Coronary artery (tissue), 2 donors: ENCODE data around the gene SLC2A4RG.
A peak's percentile ranks its signal among the peaks of the same experiment; 100 is the strongest.

Experiments used
- DNase-seq: peaks from one replicate; pipeline ENCODE4 v3.0.0-alpha.2; 2017; ENCODE audit warnings: low spot score
- H3K27ac ChIP-seq, 2 donors: fragments of 200-600 bp; sonication (generic); one replicate each; pipeline ENCODE4 v1.5.1; 2016 to 2019
- H3K4me3 ChIP-seq: fragments of 200-600 bp; sonication (generic); 2 replicates; pipeline ENCODE4 v1.5.1; 2016; ENCODE audit warnings: mild to moderate bottlenecking, moderate library complexity
- CTCF ChIP-seq: fragments of 200-600 bp; sonication (generic); IDR thresholded peaks from one replicate; pipeline ENCODE4 v1.5.1; 2019; ENCODE audit warnings: antibody characterized with exemption

The SLC2A4RG gene

DNA sequence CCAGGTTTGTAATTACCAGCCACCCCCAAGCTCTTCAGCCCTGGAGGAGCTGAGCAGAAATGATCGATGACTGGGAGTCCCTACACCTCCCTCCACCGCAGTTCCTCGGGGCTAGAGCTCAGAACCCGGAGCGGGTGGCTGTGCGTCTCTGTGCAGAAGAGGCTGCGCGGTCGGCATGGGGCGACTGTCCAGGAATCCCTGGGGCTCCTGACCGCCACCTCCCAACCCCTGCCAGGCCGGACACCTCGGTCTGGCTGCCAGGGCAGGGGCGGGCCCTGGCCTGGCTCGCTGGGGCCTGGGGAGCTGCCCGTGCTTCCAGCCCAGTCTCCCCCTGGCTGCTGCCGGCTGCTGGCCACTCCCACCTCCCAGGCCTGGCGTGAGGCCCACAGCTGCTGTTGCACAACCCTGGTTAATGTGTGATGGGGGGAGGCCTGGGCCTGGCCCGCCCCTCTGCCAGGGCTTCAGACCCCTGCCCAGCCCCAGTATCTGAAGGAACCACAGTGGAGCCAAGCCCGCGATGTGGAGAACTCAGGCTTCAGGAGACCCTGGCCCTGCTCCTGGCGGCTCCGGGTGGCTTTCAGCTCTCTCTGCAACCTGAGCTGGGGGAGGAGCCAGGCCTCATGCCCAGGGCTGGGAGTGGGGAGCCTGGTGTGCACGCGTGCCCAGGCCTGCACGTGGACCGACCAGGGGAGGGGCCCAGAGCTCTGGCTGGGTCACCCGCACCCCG is 1.2 kb downstream of the SLC2A4RG start:
- DNase-seq, result peak; percentile 95
- Histone ChIP-seq H3K27ac (peak overlapping the region; percentile 82 to 93), H3K4me3 (peak overlapping the region; percentile 78)
- TF ChIP-seq CTCF, result no peak

GRCh38 chr20:63741354-63741675 is 1.7 kb downstream of the SLC2A4RG start:
- no peak for DNase-seq
- Histone ChIP-seq H3K4me3 (peak overlapping the region; percentile 78), H3K27ac (peak overlapping the region; percentile 82 to 93)
- TF ChIP-seq CTCF, result no peak

DNA sequence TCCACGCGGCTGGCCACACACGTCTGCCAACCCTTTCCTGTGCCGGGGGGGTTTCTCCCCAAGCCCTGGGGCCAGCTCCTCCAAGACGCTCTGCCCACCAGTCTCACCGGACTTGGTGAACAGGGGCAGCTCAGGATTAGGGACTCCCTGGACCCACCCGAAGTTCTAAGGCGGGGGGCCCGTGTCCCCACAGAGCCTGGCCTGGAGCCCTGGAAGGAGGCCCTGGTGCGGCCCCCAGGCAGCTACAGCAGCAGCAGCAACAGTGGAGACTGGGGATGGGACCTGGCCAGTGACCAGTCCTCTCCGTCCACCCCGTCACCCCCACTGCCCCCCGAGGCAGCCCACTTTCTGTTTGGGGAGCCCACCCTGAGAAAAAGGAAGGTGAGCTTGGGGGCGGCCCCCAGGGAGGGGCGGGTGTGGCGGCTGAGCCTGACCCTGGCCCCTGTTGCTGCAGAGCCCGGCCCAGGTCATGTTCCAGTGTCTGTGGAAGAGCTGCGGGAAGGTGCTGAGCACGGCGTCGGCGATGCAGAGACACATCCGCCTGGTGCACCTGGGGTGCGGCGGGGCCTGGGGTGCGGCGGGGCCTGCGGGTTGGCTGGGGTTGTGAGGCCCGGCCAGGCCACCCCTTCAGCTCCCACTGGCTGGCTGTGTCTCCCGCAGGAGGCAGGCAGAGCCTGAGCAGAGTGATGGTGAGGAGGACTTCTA is 2.3 kb downstream of the SLC2A4RG start:
- peak overlapping the region; percentile 78 for H3K4me3 ChIP-seq
- peak overlapping the region; percentile 82 to 93 for H3K27ac ChIP-seq
- TF ChIP-seq CTCF, result no peak
- DNase-seq, result peak; percentile 72

DNA sequence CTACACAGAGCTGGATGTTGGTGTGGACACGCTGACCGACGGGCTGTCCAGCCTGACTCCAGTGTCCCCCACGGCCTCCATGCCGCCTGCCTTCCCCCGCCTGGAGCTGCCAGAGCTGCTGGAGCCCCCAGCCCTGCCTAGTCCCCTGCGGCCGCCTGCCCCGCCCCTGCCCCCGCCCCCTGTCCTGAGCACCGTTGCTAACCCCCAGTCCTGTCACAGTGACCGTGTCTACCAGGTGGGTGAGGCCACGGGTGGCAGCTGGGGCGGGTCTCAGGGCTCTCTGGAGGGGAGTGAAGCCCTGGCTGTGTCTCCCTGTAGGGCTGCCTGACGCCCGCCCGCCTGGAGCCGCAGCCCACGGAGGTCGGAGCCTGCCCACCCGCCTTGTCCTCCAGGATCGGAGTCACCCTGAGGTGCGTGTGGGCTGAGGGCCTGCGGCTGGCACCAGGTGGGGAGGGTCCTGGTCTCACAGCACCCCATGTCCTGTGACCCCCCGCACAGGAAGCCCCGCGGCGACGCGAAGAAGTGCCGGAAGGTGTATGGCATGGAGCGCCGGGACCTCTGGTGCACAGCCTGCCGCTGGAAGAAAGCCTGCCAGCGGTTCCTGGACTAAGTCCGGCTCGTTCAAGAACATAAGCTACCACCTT is 2.9 kb downstream of the SLC2A4RG start:
- no peak overlapping the region for H3K4me3 ChIP-seq
- no peak for TF ChIP-seq CTCF
- DNase-seq, result no peak
- peak overlapping the region in 1 of 2 donors; percentile 93 for H3K27ac ChIP-seq

DNA sequence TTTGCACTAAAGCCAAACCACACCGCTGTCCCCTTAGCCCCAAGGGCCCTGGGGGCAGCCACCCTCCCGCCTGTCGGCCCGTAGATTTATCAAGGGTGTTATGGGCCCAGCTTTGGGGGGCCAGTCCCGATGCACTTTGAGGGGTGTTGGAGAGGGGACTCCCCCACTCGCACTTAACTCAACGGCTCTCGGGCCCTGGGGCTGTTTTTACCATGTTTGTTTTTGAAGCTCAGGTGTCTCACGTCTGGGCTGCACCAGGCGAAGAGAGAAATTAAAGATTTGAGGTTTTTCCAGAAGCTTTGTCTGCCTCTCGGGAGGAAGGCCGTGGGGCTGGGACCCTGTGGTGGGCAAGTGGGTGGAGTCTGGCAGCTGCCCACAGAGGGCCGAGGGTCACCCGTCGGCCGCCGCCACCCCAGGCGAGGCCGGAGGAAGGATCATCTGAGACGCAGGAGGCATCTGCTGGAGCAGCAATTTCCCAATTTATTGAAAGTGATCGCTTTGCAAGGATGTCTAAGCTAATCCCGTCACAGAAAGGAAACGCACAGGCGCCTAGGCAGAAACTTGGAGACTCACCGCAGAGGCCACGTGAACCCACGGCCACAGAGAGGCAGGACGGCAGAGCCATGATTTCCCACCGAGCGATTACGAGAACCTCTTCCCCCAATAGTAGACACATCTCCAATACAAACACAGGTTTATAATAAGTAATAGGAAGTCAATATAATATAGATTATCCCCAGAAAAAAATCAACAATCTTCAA is 3.8 kb downstream of the SLC2A4RG start:
- Histone ChIP-seq H3K27ac (no peak overlapping the region), H3K4me3 (no peak overlapping the region)
- TF ChIP-seq CTCF, result no peak
- no peak for DNase-seq

- no peak for TF ChIP-seq CTCF
- Histone ChIP-seq H3K4me3 (no peak overlapping the region), H3K27ac (no peak overlapping the region)
- no peak for DNase-seq
These were observed 4.6 kb downstream of the SLC2A4RG start for GRCh38 chr20:63744158-63744557.
